Stimulated activated CD4-positive, alpha-beta T cell treated with anti-CD3 and anti-CD28 coated beads, Interleukin-1b, Interleukin-23, amount 100 ng/mL, for 48 hours (primary cell): ENCODE results near the gene CLDN1.

ENCODE experiments used
- DNase-seq: peaks from one replicate; pipeline ENCODE4 v3.0.0-alpha.2; 2020

CLDN1 gene

DNA sequence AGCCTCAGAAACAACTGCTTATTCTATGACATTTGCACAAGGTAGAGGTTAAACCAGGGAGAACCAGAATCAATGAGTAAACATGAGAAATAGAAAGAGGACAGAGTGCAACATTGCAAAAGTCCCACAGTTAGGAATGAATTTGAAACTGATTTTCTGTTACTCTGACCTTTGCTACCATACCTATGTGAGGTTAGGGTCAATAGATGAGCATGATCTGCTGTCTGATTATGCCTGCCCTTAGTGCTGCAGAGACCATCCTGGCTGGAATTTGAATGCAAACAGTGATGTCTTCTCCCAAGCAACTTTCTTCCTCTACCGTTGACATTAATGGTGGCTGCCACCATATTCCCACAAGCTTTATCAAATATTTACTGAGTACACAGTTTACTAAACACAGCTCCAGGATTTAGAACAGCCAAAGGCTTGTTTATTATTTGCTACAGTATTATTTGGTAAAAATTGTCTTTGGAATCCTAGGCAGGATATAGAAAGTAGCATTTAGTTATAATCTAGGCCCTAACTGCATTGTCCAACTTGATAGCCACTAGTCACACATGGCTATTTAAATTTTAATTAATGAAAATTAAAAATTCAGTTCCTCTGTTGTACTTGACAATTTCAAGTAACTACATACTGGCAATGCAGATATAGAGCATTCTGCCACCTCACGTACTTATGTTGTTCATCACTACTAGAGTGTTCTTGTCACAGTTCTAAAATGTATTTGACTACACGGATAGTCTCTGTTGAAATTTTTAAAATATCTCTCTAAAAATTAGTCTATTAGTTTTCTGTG lies 8.9 kb upstream of the CLDN1 start:
- DNase-seq = no peak

DNA sequence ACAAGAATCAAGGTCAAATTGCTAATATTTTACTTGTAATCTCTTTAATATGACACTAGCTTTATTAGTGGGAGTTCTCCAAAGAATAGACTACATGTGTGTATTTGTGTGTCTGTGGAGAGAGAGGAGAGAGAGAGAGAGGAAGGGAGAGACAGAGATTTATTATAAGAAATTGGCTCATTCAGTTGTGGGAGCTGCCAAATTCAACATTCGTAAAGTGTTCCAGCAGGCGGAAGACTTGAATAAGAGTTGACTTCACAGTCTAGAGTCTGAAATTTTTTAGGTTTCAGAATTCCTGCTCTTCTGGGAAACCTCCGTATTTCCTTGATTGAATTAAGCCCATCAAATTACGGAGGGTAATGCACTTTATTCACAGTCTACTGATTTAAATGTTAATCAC lies 4.7 kb upstream of the CLDN1 start:
- no peak for DNase-seq

DNA sequence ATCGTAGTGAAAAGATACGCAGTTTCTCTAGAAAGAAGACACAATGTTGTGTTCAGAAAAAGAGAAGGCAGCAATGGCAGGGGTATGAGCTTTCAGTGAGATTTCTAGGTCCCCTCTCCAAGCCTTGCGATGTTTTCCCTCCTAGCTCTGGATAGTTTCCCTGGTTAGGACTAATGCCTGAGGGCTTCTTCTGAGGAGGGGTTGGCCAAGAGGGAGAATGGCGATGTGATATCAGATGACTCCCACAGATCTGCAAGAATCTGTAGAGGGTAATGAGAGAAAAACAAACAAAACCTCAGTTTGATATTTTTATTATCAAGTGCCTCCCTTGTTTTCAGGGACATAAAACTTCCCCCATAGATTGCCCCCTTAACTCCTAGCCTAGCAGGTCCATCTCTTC lies 4.1 kb upstream of the CLDN1 start:
- DNase-seq = no peak

DNA sequence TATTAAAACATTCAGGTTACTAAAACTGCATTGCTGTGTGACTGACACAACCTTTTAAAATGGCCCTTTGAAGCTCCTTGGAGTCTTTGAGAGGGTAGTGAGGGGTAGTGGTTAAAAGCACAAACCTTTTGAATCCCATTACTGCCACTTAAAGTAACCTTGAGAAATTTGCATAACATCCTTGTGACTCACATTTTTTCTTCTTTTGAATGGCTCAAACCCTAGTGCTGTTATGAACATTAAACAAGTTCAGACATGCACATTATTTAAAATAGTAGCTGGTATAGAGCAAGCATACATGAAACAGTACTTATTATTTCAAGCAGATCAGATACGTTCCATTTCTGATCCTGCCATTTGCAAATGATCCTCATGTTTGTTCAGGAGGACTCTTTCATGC lies 3.7 kb upstream of the CLDN1 start:
- DNase-seq = no peak

DNA sequence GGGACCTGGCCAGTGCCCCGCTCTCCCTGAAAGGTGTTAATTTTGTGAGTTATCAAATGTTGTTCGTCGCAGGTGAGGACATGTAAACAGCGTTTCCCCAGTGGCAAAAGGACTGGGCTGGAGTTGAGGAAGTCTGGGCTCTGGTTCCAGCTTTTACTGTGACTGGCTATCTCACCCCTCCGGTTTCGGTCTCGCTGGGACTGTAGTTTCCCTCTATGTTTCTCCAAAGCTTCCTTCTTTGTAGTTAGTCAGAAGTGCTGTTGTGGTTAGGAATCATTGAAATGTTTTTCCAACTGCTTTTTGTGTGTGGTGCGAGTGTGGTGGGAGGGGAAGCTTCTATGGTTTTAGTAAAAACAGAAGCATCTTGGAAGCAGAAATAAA lies 990 bp upstream of the CLDN1 start:
- DNase-seq = no peak

DNA sequence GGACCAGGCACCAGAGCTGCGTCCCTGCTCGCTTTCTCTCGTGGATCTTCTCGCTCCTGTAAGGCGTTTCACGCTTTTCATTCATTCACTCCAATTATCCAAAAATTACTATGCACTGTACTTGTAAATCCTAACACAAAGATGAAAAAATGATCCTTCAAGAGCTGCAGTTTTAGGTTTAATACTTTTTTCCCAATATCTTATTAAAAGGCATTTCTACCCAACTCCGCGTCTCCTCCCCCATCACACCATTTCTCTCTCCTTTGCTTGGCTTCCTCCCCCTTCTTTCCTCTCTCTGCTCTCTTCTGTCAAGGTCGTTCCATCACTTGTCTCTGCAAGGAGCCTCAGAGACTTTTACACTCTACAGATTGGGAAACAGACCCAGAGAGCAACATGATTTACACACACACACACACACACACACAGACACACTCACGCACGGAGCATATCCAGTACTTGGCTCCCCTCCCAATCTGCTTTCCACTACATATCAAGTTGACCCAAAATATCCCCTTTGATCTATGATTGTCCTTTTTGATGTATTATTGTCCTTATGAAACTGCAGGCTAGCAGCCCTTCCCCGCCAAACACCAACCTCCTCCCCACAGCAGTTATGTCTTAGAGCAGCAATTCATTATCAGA lies 479 bp upstream of the CLDN1 start:
- no peak for DNase-seq

DNA sequence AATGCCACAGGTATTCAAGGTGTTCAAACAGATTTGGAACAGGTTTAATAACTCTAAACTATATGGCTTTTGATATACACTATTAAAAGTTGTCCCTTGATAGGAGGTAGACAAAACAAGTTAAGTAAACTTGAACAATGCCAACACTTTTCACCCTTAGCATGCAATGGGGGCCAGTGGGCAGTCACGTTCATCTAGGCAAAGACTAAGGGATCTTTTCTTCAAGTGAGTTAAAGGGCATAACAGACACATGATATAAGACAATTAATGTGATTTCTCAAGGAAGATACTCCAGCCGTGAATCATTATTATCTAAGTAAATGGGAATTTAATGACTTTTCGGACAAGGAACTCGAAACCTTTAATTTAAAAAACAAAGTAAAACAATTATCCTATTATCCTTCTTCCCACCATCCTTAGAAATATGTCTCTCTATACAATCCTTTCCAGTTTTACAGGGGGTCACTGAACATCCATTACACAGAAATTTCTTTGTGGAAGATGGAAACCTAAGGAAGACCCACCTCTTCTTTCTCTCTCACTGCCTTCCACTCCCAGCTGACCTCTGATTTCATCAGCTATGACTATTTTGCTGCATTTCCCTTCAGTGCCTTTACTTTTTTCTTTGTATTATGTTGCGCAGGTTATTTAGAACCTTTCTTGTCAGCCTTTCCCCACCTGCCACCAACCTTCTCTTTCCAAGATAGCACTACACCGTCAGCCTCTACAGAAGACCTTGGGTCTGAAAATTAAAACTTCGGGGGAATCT lies 1.5 kb downstream of the CLDN1 start:
- no peak for DNase-seq

DNA sequence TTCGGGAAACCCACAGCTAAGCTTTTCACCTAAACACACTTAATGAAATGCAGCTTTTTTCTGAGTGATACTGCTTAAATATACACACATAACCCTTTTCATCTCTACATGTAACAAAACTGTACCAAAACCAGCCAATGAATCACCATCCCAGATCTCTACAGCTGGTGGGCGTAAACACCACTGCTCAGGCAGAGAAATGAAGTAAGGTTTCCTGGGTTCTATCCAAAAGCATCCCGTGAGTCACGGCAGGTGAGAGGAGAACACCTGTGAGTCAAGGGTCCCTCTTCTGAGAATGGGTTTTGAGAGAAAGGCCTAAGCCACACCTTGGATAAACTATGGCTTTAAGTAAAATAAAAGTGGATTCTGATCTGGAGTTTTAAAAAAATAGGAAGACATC lies 2.6 kb downstream of the CLDN1 start:
- DNase-seq = peak; percentile 73

DNA sequence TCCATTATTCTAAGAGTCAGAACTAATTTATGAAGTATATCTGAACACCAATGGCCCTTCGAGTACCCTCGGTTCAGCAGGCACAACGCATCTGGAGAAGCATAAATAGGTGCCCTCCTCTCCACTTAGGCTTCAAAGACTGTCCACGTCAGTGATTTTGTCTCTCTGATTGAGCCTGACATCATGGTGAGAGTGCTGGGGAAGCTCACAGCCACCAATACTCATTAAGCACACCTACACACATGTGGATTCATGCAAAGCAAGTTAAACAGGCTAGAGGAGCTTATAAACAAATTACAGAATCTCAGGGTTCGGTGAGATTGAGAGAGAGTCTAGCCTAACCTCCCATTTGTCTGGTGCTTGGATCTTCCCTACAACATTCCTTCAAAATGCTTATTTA lies 3.6 kb downstream of the CLDN1 start:
- no peak for DNase-seq

DNA sequence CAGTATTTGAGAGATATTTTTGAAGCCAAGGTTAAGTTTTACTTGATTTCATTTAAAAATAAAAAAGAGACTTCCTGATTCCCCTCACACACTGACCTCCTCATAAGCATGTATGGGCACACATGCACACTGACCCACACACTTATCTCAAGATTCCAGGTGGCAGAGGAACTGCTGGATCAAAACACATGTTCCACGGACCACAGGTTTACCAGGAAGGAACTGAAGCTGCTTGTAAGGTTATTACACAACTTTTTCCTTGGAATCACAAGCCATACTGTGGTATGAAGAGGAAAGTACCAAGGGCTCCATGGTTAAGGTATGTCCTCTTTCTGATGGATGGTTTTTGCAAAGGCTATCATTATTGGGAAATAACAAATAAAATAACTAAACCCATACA lies 7.5 kb downstream of the CLDN1 start:
- no peak for DNase-seq

DNA sequence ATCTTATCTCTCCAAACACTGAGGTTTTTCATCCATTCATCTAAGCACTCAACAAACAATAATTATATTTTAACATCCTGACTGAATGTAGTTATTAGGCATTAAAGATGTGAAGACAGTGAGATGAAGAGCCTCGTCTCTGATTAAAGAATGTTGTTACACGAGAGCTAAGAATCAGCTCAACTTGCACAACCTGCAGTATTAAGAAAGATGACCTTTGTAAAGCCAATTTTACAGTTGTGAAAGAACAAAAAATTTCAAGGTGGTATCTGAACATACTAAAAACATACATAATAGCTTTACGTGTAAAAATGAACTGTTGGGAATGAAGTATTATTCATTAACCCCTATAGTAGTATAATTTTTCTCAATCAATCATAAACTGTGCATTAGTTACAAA lies 12.8 kb downstream of the CLDN1 start:
- DNase-seq = no peak

DNA sequence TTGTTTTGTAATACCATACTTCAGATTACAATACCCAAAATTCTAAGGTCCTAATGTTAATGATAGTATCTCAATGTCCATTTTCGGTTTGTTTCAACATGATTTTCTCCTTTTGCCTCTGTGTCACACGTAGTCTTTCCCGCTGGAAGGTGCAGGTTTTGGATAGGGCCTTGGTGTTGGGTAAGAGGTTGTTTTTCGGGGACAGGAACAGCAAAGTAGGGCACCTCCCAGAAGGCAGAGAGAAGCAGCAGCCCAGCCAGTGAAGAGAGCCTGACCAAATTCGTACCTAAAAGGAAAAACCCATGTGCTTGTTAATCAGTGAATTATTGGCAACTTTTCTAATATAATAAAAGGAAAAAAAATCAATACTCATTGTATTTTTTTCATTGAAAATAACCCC lies 14.1 kb downstream of the CLDN1 start:
- DNase-seq = no peak

DNA sequence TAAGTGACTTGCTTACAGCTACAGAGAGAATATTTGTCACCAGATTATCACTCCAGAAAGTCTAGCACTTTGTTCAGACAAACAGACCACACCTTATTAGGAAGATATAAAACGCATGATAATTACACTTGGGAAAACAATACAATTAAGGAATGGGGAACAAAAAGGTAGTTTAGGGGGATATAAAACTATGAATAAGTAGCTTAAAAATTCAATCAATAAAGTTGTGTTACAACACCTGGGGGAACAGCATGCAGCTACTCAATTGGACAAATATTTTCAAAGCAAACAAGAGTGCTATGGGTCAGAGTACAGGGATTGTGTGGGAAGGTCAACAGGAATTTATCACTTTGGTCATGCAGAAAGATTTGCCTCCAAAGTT lies 15.1 kb downstream of the CLDN1 start:
- DNase-seq = no peak

DNA sequence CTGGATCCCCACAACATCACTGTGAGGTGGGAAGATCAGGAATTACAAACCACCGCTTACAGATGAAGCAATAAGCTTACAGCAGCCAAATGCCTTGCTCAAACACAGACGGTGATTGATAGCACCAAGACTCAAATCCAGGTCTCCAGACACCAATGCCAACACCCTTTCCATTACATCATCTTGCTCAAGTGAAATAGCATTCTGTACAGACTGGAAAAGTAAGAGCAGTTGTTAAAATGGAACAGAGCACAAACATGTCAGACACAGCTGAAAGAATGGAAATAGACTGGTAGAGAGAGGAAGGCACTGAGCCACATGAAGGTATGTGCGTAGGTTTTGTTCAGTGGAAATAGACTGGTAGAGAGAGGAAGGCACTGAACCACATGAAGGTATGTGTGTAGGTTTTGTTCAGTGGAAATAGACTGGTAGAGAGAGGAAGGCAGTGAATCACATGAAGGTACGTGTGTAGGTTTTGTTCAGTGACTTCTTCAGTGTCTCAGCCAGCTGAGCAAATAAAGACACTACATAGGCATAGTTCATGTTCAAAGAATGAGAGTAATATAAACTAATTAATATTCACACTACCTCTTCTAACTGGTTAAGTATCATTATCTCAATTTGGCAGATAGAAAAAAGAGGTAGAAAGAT lies 15.6 kb downstream of the CLDN1 start:
- DNase-seq = peak; percentile 16

DNA sequence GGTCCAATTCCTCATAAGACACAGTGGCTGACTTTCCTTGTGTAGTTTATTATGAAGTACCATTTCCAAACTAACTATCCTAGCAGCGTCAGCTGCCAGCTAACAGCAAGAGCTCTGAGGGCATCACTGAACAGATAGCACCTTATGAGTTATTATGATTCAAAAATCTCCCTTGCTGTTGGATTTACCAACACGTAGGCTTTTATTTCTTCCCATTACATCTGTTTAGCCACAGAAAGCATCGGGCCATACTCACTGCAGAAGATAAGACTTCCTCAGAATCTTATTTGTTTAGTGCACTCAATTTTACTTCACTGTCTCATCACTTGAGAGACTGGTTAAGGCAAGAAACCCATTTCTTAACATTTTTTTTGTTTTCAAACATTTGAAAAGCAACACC lies 16.2 kb downstream of the CLDN1 start:
- DNase-seq = no peak

DNA sequence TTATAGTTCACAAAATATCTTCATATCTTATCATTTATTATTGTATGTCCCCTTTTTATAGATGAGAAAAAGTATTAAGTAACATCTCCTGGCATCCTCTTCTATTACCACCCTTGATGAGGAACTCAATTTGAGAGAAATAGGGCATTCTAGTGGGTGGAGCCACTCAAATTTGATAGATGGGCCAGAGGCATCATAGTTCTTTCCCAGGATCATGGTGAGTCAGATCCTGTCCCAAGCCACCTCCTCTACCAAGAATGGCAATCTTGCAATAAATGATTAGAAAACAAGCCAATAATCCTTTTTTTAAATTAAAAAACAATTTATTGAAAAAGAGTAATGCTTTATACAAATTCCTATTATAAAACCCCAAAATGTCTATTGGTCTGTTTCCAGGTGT lies 16.8 kb downstream of the CLDN1 start:
- DNase-seq = no peak

DNA sequence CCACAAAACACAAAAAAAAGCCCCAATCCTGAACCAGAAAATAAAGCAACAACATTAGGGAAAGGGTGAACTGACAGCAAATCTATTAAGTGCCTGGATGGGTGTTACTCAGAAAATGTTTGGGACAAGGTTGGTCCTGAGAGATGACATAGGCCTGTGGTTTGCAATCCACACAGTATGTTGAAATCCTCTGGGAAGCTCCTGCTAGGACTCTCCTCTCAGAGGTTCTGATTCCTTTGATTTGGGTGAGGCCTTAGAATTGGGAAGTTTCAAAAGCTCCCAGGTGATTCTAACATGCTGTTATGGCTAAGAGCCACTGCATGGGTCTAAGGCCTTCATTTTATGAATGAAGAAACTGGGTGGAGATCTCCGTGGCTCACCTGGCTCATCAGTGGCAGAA lies 18.4 kb downstream of the CLDN1 start:
- no peak for DNase-seq

DNA sequence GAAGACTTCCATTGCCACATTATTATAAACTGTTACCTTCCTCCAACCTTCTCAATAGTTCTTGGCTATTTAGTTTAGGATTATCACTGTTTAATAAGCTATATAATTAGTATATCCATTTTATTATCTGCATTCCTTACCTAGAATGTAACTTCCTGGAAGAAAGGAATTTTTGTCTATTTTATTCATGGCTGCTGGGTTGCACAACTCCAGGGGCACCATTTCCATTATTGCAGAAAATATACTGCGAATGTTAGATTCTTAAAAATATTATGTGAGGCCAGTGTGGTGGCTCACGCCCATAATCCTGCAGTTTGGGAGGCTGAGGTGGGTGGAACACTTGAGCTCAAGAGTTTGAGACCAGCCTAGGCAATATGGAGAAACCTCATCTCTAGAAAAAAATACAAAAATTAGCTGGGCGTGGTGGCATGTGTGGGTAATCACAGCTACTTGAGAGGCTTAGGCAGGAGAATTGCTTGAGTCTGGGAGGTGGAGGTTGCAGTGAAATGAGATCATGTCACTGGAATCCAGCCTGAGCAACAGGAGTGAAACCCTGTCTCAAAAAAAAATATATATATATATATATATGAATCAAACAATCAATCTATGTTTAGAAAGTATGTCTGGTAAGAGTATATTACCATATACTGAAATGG lies 19.9 kb downstream of the CLDN1 start:
- no peak for DNase-seq

DNA sequence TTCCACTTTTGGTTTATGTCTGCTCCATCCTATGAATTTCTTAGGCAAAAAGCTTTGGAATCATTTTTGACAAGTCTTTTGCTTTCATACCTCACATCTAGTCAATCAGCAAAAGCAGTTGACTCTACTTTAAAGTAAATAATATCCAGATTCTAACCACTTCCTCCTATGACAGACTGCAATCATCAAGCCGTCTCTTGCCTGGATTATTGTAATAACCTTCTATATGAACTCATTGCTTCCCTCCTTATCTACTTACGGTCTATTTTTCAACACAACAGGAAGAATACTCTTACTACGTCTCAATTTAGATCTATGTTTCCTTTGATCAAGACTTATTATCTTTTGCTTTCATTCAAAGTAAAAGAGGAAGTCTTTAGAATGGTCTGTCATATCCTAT lies 20.7 kb downstream of the CLDN1 start:
- no peak for DNase-seq

DNA sequence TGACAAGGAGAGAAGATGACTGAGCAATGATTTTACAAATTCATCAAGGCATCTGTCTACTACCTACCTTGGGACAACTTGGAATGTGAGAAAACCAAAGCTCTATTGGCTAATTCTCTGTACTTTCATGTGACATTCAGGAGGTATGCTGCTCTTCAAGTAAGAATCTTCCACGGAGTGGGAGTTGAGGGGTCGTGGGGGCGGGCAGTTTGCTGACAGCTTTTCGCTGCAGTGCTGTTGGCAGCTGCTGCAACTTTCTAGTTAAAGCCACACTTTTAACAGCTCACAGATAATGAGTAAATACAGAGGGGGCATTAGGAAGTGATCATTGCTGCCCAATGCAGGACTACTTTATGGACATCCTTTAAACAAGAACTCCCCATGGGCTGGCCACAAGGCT lies 22.3 kb downstream of the CLDN1 start:
- DNase-seq = no peak

DNA sequence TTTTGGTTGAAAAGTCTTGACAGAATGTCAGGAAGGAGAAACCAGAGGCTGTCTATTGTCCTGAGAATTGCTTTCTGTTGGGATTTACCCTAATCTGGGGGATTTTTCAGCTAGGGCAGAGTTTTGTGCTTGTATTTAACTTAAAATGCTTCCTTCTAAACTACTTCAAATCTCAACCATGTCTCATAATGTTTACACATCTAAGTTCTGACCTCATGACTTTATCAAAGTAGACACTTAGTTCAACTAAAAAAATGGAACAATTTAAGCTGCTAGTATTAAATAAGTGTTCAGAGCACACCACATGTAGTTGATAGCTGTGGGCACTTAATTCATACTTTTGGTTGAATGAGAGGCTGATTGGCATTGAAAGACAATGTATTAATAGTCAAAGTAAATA lies 28.2 kb downstream of the CLDN1 start:
- DNase-seq = no peak

DNA sequence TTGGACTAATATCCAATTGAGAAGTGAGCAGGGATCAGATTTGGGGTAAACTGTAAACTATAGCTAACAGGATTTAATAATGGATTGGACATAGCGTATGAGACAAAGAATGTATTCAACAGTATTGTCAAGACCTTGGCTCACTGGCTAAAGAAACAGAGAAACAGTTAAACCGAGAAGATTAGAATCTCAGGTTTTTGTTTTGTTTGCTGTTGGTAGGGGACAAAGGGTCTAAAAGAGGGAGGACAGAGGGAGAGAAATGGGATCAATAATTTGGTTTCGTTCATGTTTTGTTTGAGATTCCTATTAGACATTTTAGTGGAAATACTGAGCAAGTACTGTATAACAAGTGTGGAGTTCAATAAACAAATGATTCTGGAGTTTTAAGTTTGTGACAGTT lies 28.6 kb downstream of the CLDN1 start:
- DNase-seq = no peak

DNA sequence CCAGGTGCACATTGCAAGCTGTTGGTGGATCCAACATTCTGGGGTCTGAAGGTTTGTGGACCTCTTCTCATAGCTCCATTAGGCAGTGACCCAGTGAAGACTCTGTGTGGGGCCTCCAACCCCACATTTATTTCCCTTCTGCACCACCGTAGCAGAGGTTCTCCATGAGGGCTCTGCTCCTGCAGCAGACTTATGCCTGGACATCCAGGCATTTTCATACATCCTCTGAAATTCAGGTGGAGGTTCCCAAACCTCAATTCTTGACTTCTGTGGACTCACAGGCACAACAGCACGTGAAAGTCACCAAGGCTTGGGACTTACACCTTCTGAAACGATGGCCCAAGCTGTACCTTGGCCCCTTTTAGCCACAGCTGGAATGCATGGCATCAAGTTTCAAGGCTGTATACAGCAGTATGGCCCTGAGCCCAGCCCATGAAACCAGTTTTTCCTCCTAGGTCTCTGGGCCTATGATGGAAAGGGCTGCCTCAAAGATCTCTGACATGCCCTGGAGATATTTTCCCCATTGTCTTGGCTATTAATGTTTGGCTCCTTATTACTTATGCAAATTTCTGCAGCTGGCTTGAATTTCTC lies 30.2 kb downstream of the CLDN1 start:
- no peak for DNase-seq
